HG03095 (cell line): ENCODE measurements around the gene EDIL3.

Source experiments
- ATAC-seq: cut with Tn5 transposase; IDR thresholded peaks from one replicate; pipeline ENCODE4 v1.9.1; 2021; ENCODE audit warnings: moderate library complexity; ENCODE audit not compliant: unreplicated experiment

Gene EDIL3

GRCh38 chr5:83919071-83920041, 465.3 kb downstream of the EDIL3 start:
- no peak for ATAC-seq

- ATAC-seq = no peak
Observed at GRCh38 chr5:83917261-83917908, 467.3 kb downstream of the EDIL3 start.

GRCh38 chr5:83914662-83915418, 469.8 kb downstream of the EDIL3 start:
- ATAC-seq = no peak

- ATAC-seq = no peak
Observed at GRCh38 chr5:83914199-83914598, 470.5 kb downstream of the EDIL3 start.

- no peak for ATAC-seq
Observed at GRCh38 chr5:83913593-83913992, 471.1 kb downstream of the EDIL3 start.

GRCh38 chr5:83911367-83911919, 473.2 kb downstream of the EDIL3 start:
- no peak for ATAC-seq

- no peak for ATAC-seq
Observed at GRCh38 chr5:83900306-83900705, 484.4 kb downstream of the EDIL3 start.

- no peak for ATAC-seq
Observed at GRCh38 chr5:83899326-83899970, 485.2 kb downstream of the EDIL3 start.

GRCh38 chr5:83895860-83896259, 488.8 kb downstream of the EDIL3 start:
- no peak for ATAC-seq

GRCh38 chr5:83891261-83891660, 493.4 kb downstream of the EDIL3 start:
- no peak for ATAC-seq
